AG09319 (cell line): ENCODE data around the gene HNRNPL.

Experiments used
- DNase-seq: peaks from one replicate; pipeline ENCODE4 v3.0.0-alpha.2; 2010; ENCODE audit warnings: low read depth; ENCODE audit errors: extremely low read depth
- CTCF ChIP-seq: IDR thresholded peaks from 2 replicates; pipeline ENCODE4 v1.5.1; 2011; ENCODE audit warnings: low read depth, mild to moderate bottlenecking, inconsistent platforms, low read length, moderate library complexity

The HNRNPL gene

GRCh38 chr19:38848299-38849146 lies 1.3 kb downstream of the HNRNPL start:
- DNase-seq: no peak
- no peak for TF ChIP-seq CTCF

- TF ChIP-seq CTCF: no peak
These were observed 3.7 kb downstream of the HNRNPL start for GRCh38 chr19:38846097-38846496.

GRCh38 chr19:38845374-38846024 lies 4.3 kb downstream of the HNRNPL start:
- no peak for TF ChIP-seq CTCF
- DNase-seq: no peak

More at GRCh38 chr19:38846097-38846496, 3.7 kb downstream of the HNRNPL start:
- DNase-seq: no peak

GRCh38 chr19:38844093-38844686 lies 5.6 kb downstream of the HNRNPL start:
- TF ChIP-seq CTCF: no peak
- no peak for DNase-seq

GRCh38 chr19:38843175-38843758 lies 6.5 kb downstream of the HNRNPL start:
- no peak for DNase-seq
- no peak for TF ChIP-seq CTCF

- no peak for DNase-seq
- TF ChIP-seq CTCF: no peak
These were observed 7.2 kb downstream of the HNRNPL start for GRCh38 chr19:38842439-38843174.
